ENCODE results near the gene ASIP. TPM values are rescaled to one million over a fixed set of nuclear protein-coding genes. Genes with fewer than 3 reads are reported as not detected.
A peak's percentile ranks its signal among the peaks of the same experiment; 100 is the strongest.

Gene ASIP
- total and polyA plus RNA-seq, 2 of the 13 experiments (the other 11 are each of a cell fraction or from before 2014, with no cell fraction given): not detected

DNA sequence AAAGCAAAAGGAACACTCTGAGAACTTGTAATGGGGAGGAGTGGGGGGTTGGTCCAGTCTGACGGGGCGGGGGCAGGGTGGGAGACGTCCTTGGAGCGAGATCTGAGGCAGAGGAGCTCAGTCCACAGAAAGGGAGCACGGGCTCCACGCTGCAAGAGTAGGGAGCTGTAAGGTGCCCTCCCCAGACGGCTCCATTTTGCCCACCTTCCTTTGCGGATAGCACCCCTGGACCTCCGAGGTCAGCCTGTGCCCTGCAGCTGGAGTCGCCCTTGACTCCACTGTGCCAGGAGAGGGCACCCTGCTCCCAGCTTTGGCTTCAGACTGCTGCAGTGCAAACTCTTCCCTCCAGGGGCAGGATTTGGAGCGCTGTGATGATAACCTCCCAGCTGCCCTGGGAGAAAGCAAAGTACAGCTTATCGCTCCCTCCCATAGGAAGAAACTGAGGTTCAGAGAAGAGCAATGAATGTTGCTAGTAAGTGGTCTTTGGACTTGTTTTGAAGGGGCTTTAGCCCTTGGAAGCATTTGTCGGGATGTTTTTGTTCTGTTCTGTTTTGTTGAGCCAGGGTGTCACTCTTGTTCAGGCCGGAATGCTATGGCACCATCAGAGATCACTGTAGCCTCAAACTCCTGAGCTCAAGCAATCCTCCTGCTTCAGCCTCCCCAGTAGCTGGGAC lies 71.5 kb downstream of the ASIP start (continued):
- TF ChIP-seq, protein P1, sequence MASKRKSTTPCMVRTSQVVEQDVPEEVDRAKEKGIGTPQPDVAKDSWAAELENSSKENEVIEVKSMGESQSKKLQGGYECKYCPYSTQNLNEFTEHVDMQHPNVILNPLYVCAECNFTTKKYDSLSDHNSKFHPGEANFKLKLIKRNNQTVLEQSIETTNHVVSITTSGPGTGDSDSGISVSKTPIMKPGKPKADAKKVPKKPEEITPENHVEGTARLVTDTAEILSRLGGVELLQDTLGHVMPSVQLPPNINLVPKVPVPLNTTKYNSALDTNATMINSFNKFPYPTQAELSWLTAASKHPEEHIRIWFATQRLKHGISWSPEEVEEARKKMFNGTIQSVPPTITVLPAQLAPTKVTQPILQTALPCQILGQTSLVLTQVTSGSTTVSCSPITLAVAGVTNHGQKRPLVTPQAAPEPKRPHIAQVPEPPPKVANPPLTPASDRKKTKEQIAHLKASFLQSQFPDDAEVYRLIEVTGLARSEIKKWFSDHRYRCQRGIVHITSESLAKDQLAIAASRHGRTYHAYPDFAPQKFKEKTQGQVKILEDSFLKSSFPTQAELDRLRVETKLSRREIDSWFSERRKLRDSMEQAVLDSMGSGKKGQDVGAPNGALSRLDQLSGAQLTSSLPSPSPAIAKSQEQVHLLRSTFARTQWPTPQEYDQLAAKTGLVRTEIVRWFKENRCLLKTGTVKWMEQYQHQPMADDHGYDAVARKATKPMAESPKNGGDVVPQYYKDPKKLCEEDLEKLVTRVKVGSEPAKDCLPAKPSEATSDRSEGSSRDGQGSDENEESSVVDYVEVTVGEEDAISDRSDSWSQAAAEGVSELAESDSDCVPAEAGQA (IDR thresholded peaks at IDR 0.05; ENCODE audit: low read depth): peak; percentile 42; the same call in 1 of the 2 replicates
- TF ChIP-seq, protein P1 (CRISPR knock-in tag; IDR thresholded peaks at IDR 0.05; ENCODE audit: borderline replicate concordance): no peak
- TF ChIP-seq CSRNP1 (CRISPR knock-in tag; IDR thresholded peaks at IDR 0.05): no peak
- no peak for TF ChIP-seq CREB1 (IDR thresholded peaks at IDR 0.05)
- peak; percentile 24; the same call in 1 of the 2 replicates for TF ChIP-seq CREB1 (CRISPR knock-in tag; IDR thresholded peaks at IDR 0.05)
- TF ChIP-seq ZMAT5 (CRISPR knock-in tag; IDR thresholded peaks at IDR 0.05; ENCODE audit: borderline replicate concordance, low read depth): no peak
- TF ChIP-seq NBN (conservative IDR thresholded peaks at IDR 0.05): no peak
- peak; percentile 81; the same call in 1 of the 2 replicates for TF ChIP-seq HNRNPL (IDR thresholded peaks at IDR 0.05; ENCODE audit: low read depth, low read length)
- TF ChIP-seq, protein P2, sequence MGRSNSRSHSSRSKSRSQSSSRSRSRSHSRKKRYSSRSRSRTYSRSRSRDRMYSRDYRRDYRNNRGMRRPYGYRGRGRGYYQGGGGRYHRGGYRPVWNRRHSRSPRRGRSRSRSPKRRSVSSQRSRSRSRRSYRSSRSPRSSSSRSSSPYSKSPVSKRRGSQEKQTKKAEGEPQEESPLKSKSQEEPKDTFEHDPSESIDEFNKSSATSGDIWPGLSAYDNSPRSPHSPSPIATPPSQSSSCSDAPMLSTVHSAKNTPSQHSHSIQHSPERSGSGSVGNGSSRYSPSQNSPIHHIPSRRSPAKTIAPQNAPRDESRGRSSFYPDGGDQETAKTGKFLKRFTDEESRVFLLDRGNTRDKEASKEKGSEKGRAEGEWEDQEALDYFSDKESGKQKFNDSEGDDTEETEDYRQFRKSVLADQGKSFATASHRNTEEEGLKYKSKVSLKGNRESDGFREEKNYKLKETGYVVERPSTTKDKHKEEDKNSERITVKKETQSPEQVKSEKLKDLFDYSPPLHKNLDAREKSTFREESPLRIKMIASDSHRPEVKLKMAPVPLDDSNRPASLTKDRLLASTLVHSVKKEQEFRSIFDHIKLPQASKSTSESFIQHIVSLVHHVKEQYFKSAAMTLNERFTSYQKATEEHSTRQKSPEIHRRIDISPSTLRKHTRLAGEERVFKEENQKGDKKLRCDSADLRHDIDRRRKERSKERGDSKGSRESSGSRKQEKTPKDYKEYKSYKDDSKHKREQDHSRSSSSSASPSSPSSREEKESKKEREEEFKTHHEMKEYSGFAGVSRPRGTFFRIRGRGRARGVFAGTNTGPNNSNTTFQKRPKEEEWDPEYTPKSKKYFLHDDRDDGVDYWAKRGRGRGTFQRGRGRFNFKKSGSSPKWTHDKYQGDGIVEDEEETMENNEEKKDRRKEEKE (IDR thresholded peaks at IDR 0.05): no peak
- TF ChIP-seq NFYB (CRISPR knock-in tag; IDR thresholded peaks at IDR 0.05): no peak
- TF ChIP-seq BHLHE40 (IDR thresholded peaks at IDR 0.05; ENCODE audit: low read length): peak; percentile 65
- TF ChIP-seq ZNF337 (CRISPR knock-in tag; IDR thresholded peaks at IDR 0.05; ENCODE audit: borderline replicate concordance, low read depth): 0 out of 2 replicates have a peak, but pooled peaks have one; percentile 42
- peak; percentile 14; the same call in 1 of the 2 replicates for TF ChIP-seq ZMYM2 (CRISPR knock-in tag; IDR thresholded peaks at IDR 0.05)
- TF ChIP-seq DBP (CRISPR knock-in tag; IDR thresholded peaks at IDR 0.05; ENCODE audit: not compliant biosample characterization): no peak
- no peak for TF ChIP-seq SETDB1 (CRISPR knock-in tag; IDR thresholded peaks at IDR 0.05; ENCODE audit: borderline replicate concordance)
- TF ChIP-seq ZNF598 (CRISPR knock-in tag; IDR thresholded peaks at IDR 0.05; ENCODE audit: borderline replicate concordance): peak; percentile 96

Measured in HepG2 (cell line).